ENCODE data around the gene MDFIC.

- no peak for TF ChIP-seq CTCF (conservative IDR thresholded peaks at IDR 0.05)
- no peak for TF ChIP-seq ZFX (IDR thresholded peaks at IDR 0.05)
Measured at GRCh38 chr7:115034515-115034914, 112.6 kb downstream of the MDFIC start.
